IMR-90 (cell line): Measurements from ENCODE around the gene SNRNP25. TPM values are rescaled to one million over a fixed set of nuclear protein-coding genes. Genes with fewer than 3 reads are reported as not detected.
A peak's percentile ranks its signal among the peaks of the same experiment; 100 is the strongest.

ENCODE experiments used
- ATAC-seq: fragments of 200-7000 bp; cut with Tn5 transposase; 2 replicates; pipeline ENCODE4 v1.9.1; 2020; ENCODE audit warnings: low read depth, mild to moderate bottlenecking, moderate library complexity
- BruUV-seq: library from RNA; stranded (reverse); fragments of 400-500 nt; replicated peaks from 2 replicates; lab custom pipeline; 2021; lab: Mats Ljungman, UMichigan
- CTCF ChIA-PET: fragments of 300-600 bp; formaldehyde crosslinking; extraction: SDS; loops from one replicate; lab custom pipeline; 2021; ENCODE audit warnings: antibody characterized with exemption; lab: Yijun Ruan, JAX
- POLR2A ChIA-PET: fragments of 300-600 bp; sonication (Branson Sonifier 250); formaldehyde crosslinking; loops from one replicate; lab custom pipeline; 2022; ENCODE audit warnings: antibody characterized with exemption; ENCODE audit not compliant: unreplicated experiment; lab: Charles Lee
- DNase-seq: peaks from one replicate; pipeline ENCODE4 v3.0.0; 2013
- H2AFZ ChIP-seq: replicated peaks from 2 replicates; pipeline ENCODE3; 2013; ENCODE audit warnings: low read length, mild to moderate bottlenecking; ENCODE audit not compliant: poor library complexity
- H2AK5ac ChIP-seq: 2 replicates; pipeline ENCODE4 v1.6.1; 2013; ENCODE audit warnings: low read depth, low read length, inconsistent platforms
- H2AK9ac ChIP-seq: replicated peaks from 2 replicates; pipeline ENCODE3; 2013; ENCODE audit warnings: mild to moderate bottlenecking, low read depth, low read length, moderate library complexity; ENCODE audit not compliant: poor library complexity
- H2BK120ac ChIP-seq: 2 replicates; pipeline ENCODE4 v1.6.1; 2013; ENCODE audit warnings: low read depth, low read length, inconsistent platforms
- H2BK15ac ChIP-seq: 3 replicates; pipeline ENCODE4 v1.6.1; 2013; ENCODE audit warnings: low read depth, low read length, inconsistent platforms
- H2BK20ac ChIP-seq: 2 replicates; pipeline ENCODE4 v1.6.1; 2013; ENCODE audit warnings: low read depth, mild to moderate bottlenecking, inconsistent platforms, low read length, moderate library complexity
- H2BK5ac ChIP-seq: 2 replicates; pipeline ENCODE4 v1.6.1; 2013; ENCODE audit warnings: mild to moderate bottlenecking, low read depth, low read length, inconsistent platforms; ENCODE audit not compliant: poor library complexity, severe bottlenecking
- H3K14ac ChIP-seq: replicated peaks from 2 replicates; pipeline ENCODE4 v1.6.1; 2013; ENCODE audit warnings: low read depth, low read length, inconsistent platforms
- H3K18ac ChIP-seq: 2 replicates; pipeline ENCODE4 v1.6.1; 2013; ENCODE audit warnings: low read depth, low read length, control low read depth
- H3K23ac ChIP-seq: 2 replicates; pipeline ENCODE4 v1.6.1; 2013; ENCODE audit warnings: low read depth, low read length, inconsistent platforms
- H3K27ac ChIP-seq: 2 replicates; pipeline ENCODE4 v1.5.1; 2013; ENCODE audit warnings: mild to moderate bottlenecking, control low read depth, low read length; ENCODE audit not compliant: insufficient read depth
- H3K27me3 ChIP-seq: 2 replicates; pipeline ENCODE4 v1.6.1; 2013; ENCODE audit warnings: low read length; ENCODE audit not compliant: control insufficient read depth, insufficient read depth
- H3K36me3 ChIP-seq: 2 replicates; pipeline ENCODE4 v1.6.1; 2013; ENCODE audit warnings: low read length, mixed read lengths; ENCODE audit not compliant: control insufficient read depth, insufficient read depth
- H3K4ac ChIP-seq: 2 replicates; pipeline ENCODE4 v1.6.1; 2013; ENCODE audit warnings: low read depth, low read length, inconsistent platforms
- H3K4me1 ChIP-seq: 2 replicates; pipeline ENCODE4 v1.6.1; 2013; ENCODE audit warnings: low read length, mixed read lengths; ENCODE audit not compliant: control insufficient read depth, insufficient read depth
- H3K4me2 ChIP-seq: 2 replicates; pipeline ENCODE4 v1.6.1; 2013; ENCODE audit warnings: low read depth, mild to moderate bottlenecking, control low read depth, low read length, moderate library complexity
- H3K4me3 ChIP-seq: 2 replicates; pipeline ENCODE4 v1.5.1; 2013; ENCODE audit warnings: low read depth, mild to moderate bottlenecking, control low read depth, low read length, moderate library complexity; ENCODE audit not compliant: insufficient read depth
- H3K56ac ChIP-seq: 2 replicates; pipeline ENCODE4 v1.6.1; 2013; ENCODE audit warnings: low read length, inconsistent platforms; ENCODE audit not compliant: insufficient read depth; ENCODE audit errors: extremely low read depth
- H3K79me1 ChIP-seq, 2 experiments: 2 replicates each; pipeline ENCODE4 v1.6.1; 2013; ENCODE audit warnings: low read length in 2 of 2, inconsistent platforms in 1 of 2, low read depth in 1 of 2
- H3K9ac ChIP-seq: 2 replicates; pipeline ENCODE4 v1.6.1; 2013; ENCODE audit warnings: low read depth, low read length, control low read depth
- H3K9me1 ChIP-seq: 2 replicates; pipeline ENCODE4 v1.6.1; 2013; ENCODE audit warnings: low read length, inconsistent platforms; ENCODE audit not compliant: insufficient read depth
- H3K9me3 ChIP-seq: 2 replicates; pipeline ENCODE4 v1.6.1; 2013; ENCODE audit warnings: low read length; ENCODE audit not compliant: control insufficient read depth, insufficient read depth
- H4K20me1 ChIP-seq: 2 replicates; pipeline ENCODE4 v1.6.1; 2013; ENCODE audit warnings: low read length, inconsistent platforms; ENCODE audit not compliant: insufficient read depth
- H4K5ac ChIP-seq: 2 replicates; pipeline ENCODE4 v1.6.1; 2013; ENCODE audit warnings: mild to moderate bottlenecking, low read depth, low read length, control low read depth
- H4K8ac ChIP-seq, 2 experiments: 2 replicates each; pipeline ENCODE4 v1.6.1; 2013; ENCODE audit warnings: low read depth in 2 of 2, low read length in 2 of 2, control low read depth in 1 of 2, inconsistent platforms in 1 of 2
- H4K91ac ChIP-seq: 2 replicates; pipeline ENCODE4 v1.6.1; 2013; ENCODE audit warnings: low read depth, low read length, inconsistent platforms; ENCODE audit not compliant: insufficient read depth
- BHLHE40 ChIP-seq: fragments of 150-350 bp; IDR thresholded peaks from 2 replicates; pipeline ENCODE4 v1.6.1; 2016; ENCODE audit warnings: mild to moderate bottlenecking, low read depth, low read length
- MAFK ChIP-seq: IDR thresholded peaks from 2 replicates; pipeline ENCODE4 v1.6.1; 2012; ENCODE audit warnings: low read depth, low read length, improper control_type of control experiment
- WGBS, 2 experiments: methylation state at CpG; one replicate each; pipeline versions ENCODE4 v1.1.5 to v1.1.7; 2013; ENCODE audit warnings: missing lambda C conversion rate in 2 of 2; ENCODE audit not compliant: insufficient read length in 1 of 2; ENCODE audit errors: extremely low coverage in 2 of 2; 5-methylcytosine and 5-hydroxymethylcytosine counted together
- dilution Hi-C: fragments of 300-500 bp; cut with HindIII; formaldehyde crosslinking; loops from one replicate; pipeline ENCODE4 v1.14.3; 2018; ENCODE audit warnings: low sequenced_read_pairs; ENCODE audit not compliant: unreplicated experiment
- in situ Hi-C: fragments of 300-500 bp; cut with MboI; formaldehyde crosslinking; loops from 3 replicates; pipeline ENCODE4 v1.14.3; 2019; ENCODE audit warnings: low sequenced_read_pairs, inconsistent platforms, mixed read lengths
- intact Hi-C: fragments of 100-400 bp; cut with micrococcal nuclease; formaldehyde crosslinking; loops from 2 replicates; pipeline ENCODE4 v1.10.0; 2022
- polyA plus RNA-seq, 3 experiments: library from polyadenylated mRNA; depleted of rRNA; stranded (reverse); fragments of >200 nt; gene quantifications; 2 replicates each; pipeline ENCODE4 v1.2.3, GENCODE V29; 2012; ENCODE audit warnings: low replicate concordance in 1 of 3
- total RNA-seq: library from RNA; depleted of rRNA; stranded (reverse); fragments of >200 nt; gene quantifications from 2 replicates; pipeline ENCODE4 v1.2.3, GENCODE V29; 2012
- TF ChIP-seq, protein P1 (sequence below): fragments of 150-350 bp; IDR thresholded peaks from 2 replicates; pipeline ENCODE4 v1.6.1; 2016; ENCODE audit warnings: low read depth, mild to moderate bottlenecking, low read length, moderate library complexity, borderline replicate concordance

Gene SNRNP25
- total and polyA plus RNA-seq, 2 of the 4 experiments (the other 2 are of a cell fraction): 67.2 to 88.0 TPM

GRCh38 chr16:104928-105327 is 51.3 kb downstream of the SNRNP25 start:
- Histone ChIP-seq H3K18ac (no peak overlapping the region), H3K4me1 (no peaks in the 10 kb centered on the region), H2BK5ac (no peak overlapping the region), H4K91ac (no peak overlapping the region), H3K79me1 (peaks cover 3 to 17% of the 10 kb centered on the region in 2 experiments; a peak in 2 of 4 replicates), H3K36me3 (peaks cover 33% of the 10 kb centered on the region), H3K56ac (no peak overlapping the region), H3K9me3 (no peaks in the 10 kb centered on the region), H4K20me1 (peaks cover 14% of the 10 kb centered on the region; the same call in 1 of the 2 replicates), H3K14ac (no peak overlapping the region), H3K9ac (no peak overlapping the region), H4K5ac (no peak overlapping the region), H3K9me1 (no peaks in the 10 kb centered on the region), H3K27me3 (no peaks in the 10 kb centered on the region), H3K23ac (no peak overlapping the region), H3K4me2 (no peak overlapping the region), H3K4me3 (no peak overlapping the region), H2AK9ac (no peak overlapping the region), H2BK20ac (no peak overlapping the region), H2AFZ (no peak overlapping the region), H3K27ac (no peak overlapping the region), H3K4ac (no peak overlapping the region), H2BK120ac (no peak overlapping the region), H4K8ac (no peak overlapping the region), H2BK15ac (no peak overlapping the region), H2AK5ac (no peak overlapping the region)
- intact Hi-C loops (no loop called here), dilution Hi-C loops (no loop called here), in situ Hi-C loops (loop anchor here (5.0 kb wide), 1 partner anchor 77 kb away; the partner anchor contains the start of gene HBQ1)
- WGBS, 2 experiments: 100% methylated on average over 2 of the region's 3 CpGs; no CpG with 5 or more reads in 1 of the 2 experiments
- DNase-seq (no peak), ATAC-seq (no peak)
- ChIA-PET CTCF (interaction anchor here (0.7 to 2.8 kb wide), 4 partner anchors 8 to 257 kb away, joined by 3 to 11 read pairs (median 4); partner anchors contain the start of gene HBQ1), POLR2A (no interaction called here)
- TF ChIP-seq BHLHE40: no peak
- peak; percentile 33; the same call in 1 of the 2 replicates for TF ChIP-seq MAFK
- TF ChIP-seq, protein P1, sequence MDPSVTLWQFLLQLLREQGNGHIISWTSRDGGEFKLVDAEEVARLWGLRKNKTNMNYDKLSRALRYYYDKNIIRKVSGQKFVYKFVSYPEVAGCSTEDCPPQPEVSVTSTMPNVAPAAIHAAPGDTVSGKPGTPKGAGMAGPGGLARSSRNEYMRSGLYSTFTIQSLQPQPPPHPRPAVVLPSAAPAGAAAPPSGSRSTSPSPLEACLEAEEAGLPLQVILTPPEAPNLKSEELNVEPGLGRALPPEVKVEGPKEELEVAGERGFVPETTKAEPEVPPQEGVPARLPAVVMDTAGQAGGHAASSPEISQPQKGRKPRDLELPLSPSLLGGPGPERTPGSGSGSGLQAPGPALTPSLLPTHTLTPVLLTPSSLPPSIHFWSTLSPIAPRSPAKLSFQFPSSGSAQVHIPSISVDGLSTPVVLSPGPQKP: no peak
- no TSS peak for BruUV-seq
